ENCODE measurements around the gene AVPR2.

AVPR2 gene

GRCh38 chrX:153871451-153871850, 33.0 kb upstream of the AVPR2 start:
- DNase-seq: no peak
- Histone ChIP-seq H3K27me3 (replicated peaks; ENCODE audit: insufficient read depth, low read length) (peaks cover 32% of the 10 kb centered on the region), H3K36me3 (replicated peaks; ENCODE audit: insufficient read depth, low read length) (no peaks in the 10 kb centered on the region)

GRCh38 chrX:153871946-153872878, 32.3 kb upstream of the AVPR2 start:
- no peak overlapping the region for H3K4me2 ChIP-seq (ENCODE audit: low read depth, low read length)
- no peaks in the 10 kb centered on the region for H3K79me2 ChIP-seq (ENCODE audit: low read length)
- H3K27me3 ChIP-seq (replicated peaks; ENCODE audit: insufficient read depth, low read length): peaks cover 26% of the 10 kb centered on the region
- H3F3A ChIP-seq (ENCODE audit: insufficient read depth, low read length): no peaks in the 10 kb centered on the region
- no peaks in the 10 kb centered on the region for H3K4me1 ChIP-seq (ENCODE audit: low read length)
- H4K20me1 ChIP-seq (ENCODE audit: insufficient read depth, low read length): no peaks in the 10 kb centered on the region
- no peaks in the 10 kb centered on the region for H3K9me2 ChIP-seq (replicated peaks; ENCODE audit: insufficient read depth, low read length)
- H3K36me3 ChIP-seq (replicated peaks; ENCODE audit: insufficient read depth, low read length): no peaks in the 10 kb centered on the region
- no peak for TF ChIP-seq CTCF (IDR thresholded peaks at IDR 0.05; ENCODE audit: low read length)
- no peak for TF ChIP-seq EZH2phosphoT487 (IDR thresholded peaks at IDR 0.05; ENCODE audit: low read length)
- TF ChIP-seq EZH2 (optimal IDR thresholded peaks at IDR 0.05; ENCODE audit: low read depth, low read length): no peak
- no peak overlapping the region for H3K9ac ChIP-seq (ENCODE audit: low read length)
- H3K9me3 ChIP-seq (replicated peaks; ENCODE audit: insufficient read depth, low read length): no peaks in the 10 kb centered on the region
- H3K4me3 ChIP-seq (ENCODE audit: low read length): no peak overlapping the region
- DNase-seq: no peak
- no peak overlapping the region for H2AFZ ChIP-seq (ENCODE audit: low read length)
- no peak overlapping the region for H3K27ac ChIP-seq (ENCODE audit: low read length)

More at GRCh38 chrX:153871451-153871850, 33.0 kb upstream of the AVPR2 start:
- Histone ChIP-seq H3K9ac (ENCODE audit: low read length) (no peak overlapping the region), H4K20me1 (ENCODE audit: insufficient read depth, low read length) (no peaks in the 10 kb centered on the region), H3K4me2 (ENCODE audit: low read depth, low read length) (no peak overlapping the region), H3K27ac (ENCODE audit: low read length) (no peak overlapping the region), H2AFZ (ENCODE audit: low read length) (no peak overlapping the region), H3K79me2 (ENCODE audit: low read length) (no peaks in the 10 kb centered on the region), H3F3A (ENCODE audit: insufficient read depth, low read length) (no peaks in the 10 kb centered on the region), H3K4me1 (ENCODE audit: low read length) (no peaks in the 10 kb centered on the region), H3K9me2 (replicated peaks; ENCODE audit: insufficient read depth, low read length) (no peaks in the 10 kb centered on the region), H3K9me3 (replicated peaks; ENCODE audit: insufficient read depth, low read length) (no peaks in the 10 kb centered on the region), H3K4me3 (ENCODE audit: low read length) (no peak overlapping the region)
- TF ChIP-seq CTCF (IDR thresholded peaks at IDR 0.05; ENCODE audit: low read length) (no peak), EZH2 (optimal IDR thresholded peaks at IDR 0.05; ENCODE audit: low read depth, low read length) (no peak), EZH2phosphoT487 (IDR thresholded peaks at IDR 0.05; ENCODE audit: low read length) (no peak)

GRCh38 chrX:153873282-153874084, 31.0 kb upstream of the AVPR2 start:
- Histone ChIP-seq H3K4me1 (ENCODE audit: low read length) (no peaks in the 10 kb centered on the region), H3K27ac (ENCODE audit: low read length) (no peak overlapping the region), H3K9ac (ENCODE audit: low read length) (no peak overlapping the region), H4K20me1 (ENCODE audit: insufficient read depth, low read length) (no peaks in the 10 kb centered on the region), H3K9me2 (replicated peaks; ENCODE audit: insufficient read depth, low read length) (no peaks in the 10 kb centered on the region), H3K36me3 (replicated peaks; ENCODE audit: insufficient read depth, low read length) (no peaks in the 10 kb centered on the region), H3K27me3 (replicated peaks; ENCODE audit: insufficient read depth, low read length) (peaks cover 25% of the 10 kb centered on the region), H2AFZ (ENCODE audit: low read length) (no peak overlapping the region), H3K79me2 (ENCODE audit: low read length) (no peaks in the 10 kb centered on the region), H3K4me3 (ENCODE audit: low read length) (no peak overlapping the region), H3K9me3 (replicated peaks; ENCODE audit: insufficient read depth, low read length) (no peaks in the 10 kb centered on the region), H3F3A (ENCODE audit: insufficient read depth, low read length) (no peaks in the 10 kb centered on the region), H3K4me2 (ENCODE audit: low read depth, low read length) (no peak overlapping the region)
- TF ChIP-seq EZH2phosphoT487 (IDR thresholded peaks at IDR 0.05; ENCODE audit: low read length) (no peak), EZH2 (optimal IDR thresholded peaks at IDR 0.05; ENCODE audit: low read depth, low read length) (no peak), CTCF (IDR thresholded peaks at IDR 0.05; ENCODE audit: low read length) (no peak)
- DNase-seq: no peak
